ENCODE data around the gene APMAP. TPM values are rescaled to one million over a fixed set of nuclear protein-coding genes. Genes with fewer than 3 reads are reported as not detected.

Gene APMAP
- total RNA-seq, 1 donor from 2014 or later = 71.7 TPM

GRCh38 chr20:24914388-24915241, 77.9 kb downstream of the APMAP start:
- no peak overlapping the region for H3K9ac ChIP-seq
- H3K9me3 Mint-ChIP-seq = peaks cover 2% of the 10 kb centered on the region
- H3K27me3 ChIP-seq = no peaks in the 10 kb centered on the region
- H2AFZ ChIP-seq (replicated peaks) = no peak overlapping the region
- peaks cover 16% of the 10 kb centered on the region for H3K4me1 Mint-ChIP-seq
- no peak overlapping the region for H3K4me3 Mint-ChIP-seq
- H3K36me3 Mint-ChIP-seq = no peaks in the 10 kb centered on the region
- peaks cover 11% of the 10 kb centered on the region for H3F3A ChIP-seq (ENCODE audit: low read depth)
- peaks cover 3% of the 10 kb centered on the region for H3K27me3 Mint-ChIP-seq (ENCODE audit: insufficient read depth, low read depth)
- H3K27ac Mint-ChIP-seq = no peak overlapping the region
- H3K4me2 ChIP-seq = peak overlapping the region; percentile 47
- H4K20me1 ChIP-seq (ENCODE audit: low read depth) = no peaks in the 10 kb centered on the region
- no peaks in the 10 kb centered on the region for H3K79me2 ChIP-seq (ENCODE audit: low read depth)
- TF ChIP-seq CTCF (IDR thresholded peaks at IDR 0.05) = no peak
- TF ChIP-seq EZH2phosphoT487 (IDR thresholded peaks at IDR 0.05) = no peak
- TF ChIP-seq EZH2 (IDR thresholded peaks at IDR 0.05) = no peak
- H3K4me1 ChIP-seq = peaks cover 16% of the 10 kb centered on the region
- H3K27ac ChIP-seq = peak overlapping the region; percentile 46
- no peaks in the 10 kb centered on the region for H3K36me3 ChIP-seq
- H3K9me3 ChIP-seq (ENCODE audit: low read depth) = no peaks in the 10 kb centered on the region
- no peak for DNase-seq (ENCODE audit: low spot score)
- no peak overlapping the region for H3K4me3 ChIP-seq

- Histone ChIP-seq H3K79me2 (ENCODE audit: low read depth) (no peaks in the 10 kb centered on the region), H3K9ac (no peak overlapping the region), H3K4me3 (no peak overlapping the region), H3K27me3 (no peaks in the 10 kb centered on the region), H3K4me1 (peaks cover 11% of the 10 kb centered on the region), H3K4me2 (no peak overlapping the region), H2AFZ (replicated peaks) (no peak overlapping the region), H3K27ac (no peak overlapping the region), H4K20me1 (ENCODE audit: low read depth) (no peaks in the 10 kb centered on the region), H3K9me3 (ENCODE audit: low read depth) (no peaks in the 10 kb centered on the region), H3K36me3 (no peaks in the 10 kb centered on the region), H3F3A (ENCODE audit: low read depth) (peaks cover 11% of the 10 kb centered on the region)
- Mint-ChIP-seq H3K9me3 (peaks cover 4% of the 10 kb centered on the region), H3K4me1 (peaks cover 11% of the 10 kb centered on the region), H3K4me3 (no peak overlapping the region), H3K27ac (no peak overlapping the region), H3K27me3 (ENCODE audit: insufficient read depth, low read depth) (peaks cover 3% of the 10 kb centered on the region), H3K36me3 (no peaks in the 10 kb centered on the region)
- TF ChIP-seq CTCF (IDR thresholded peaks at IDR 0.05) (no peak), EZH2 (IDR thresholded peaks at IDR 0.05) (no peak), EZH2phosphoT487 (IDR thresholded peaks at IDR 0.05) (no peak)
- DNase-seq (ENCODE audit: low spot score) = no peak
These were observed 79.4 kb downstream of the APMAP start for GRCh38 chr20:24913076-24913628.

Small RNA genes lying within 50 kb of the gene (small RNA-seq; reads per million reads assigned to genes)
- not detected for gene RNU6-1257P

Other genes starting within 250 kb of the APMAP start
- not detected in 2 replicates for gene CST7, start 43.5 kb downstream of the APMAP start, total RNA-seq (ENCODE audit: low replicate concordance)
- gene ACSS1, start 65.4 kb upstream of the APMAP start, total RNA-seq (ENCODE audit: low replicate concordance) = not detected in 2 replicates
- gene VSX1, start 89.4 kb upstream of the APMAP start, total RNA-seq (ENCODE audit: low replicate concordance) = not detected in 2 replicates
- 32.3 and 60.1 TPM in 2 replicates for gene ENTPD6, start 203.0 kb upstream of the APMAP start, total RNA-seq (ENCODE audit: low replicate concordance)

All from neural progenitor cell (in vitro differentiated cells).